Upper lobe of right lung (tissue), 1 donor: ENCODE results near the gene OR52A1. TPM values are rescaled to one million over a fixed set of nuclear protein-coding genes. Genes with fewer than 3 reads are reported as not detected.
A peak's percentile ranks its signal among the peaks of the same experiment; 100 is the strongest.

Experiments used
- ATAC-seq: fragments of 200-7000 bp; cut with Tn5 transposase; one replicate; pipeline ENCODE4 v1.9.1; 2020; ENCODE audit warnings: mild to moderate bottlenecking, moderate library complexity
- DNase-seq: peaks from one replicate; pipeline ENCODE4 v3.0.0-alpha.2; 2020
- H3K27ac ChIP-seq: fragments of 200-600 bp; one replicate; pipeline ENCODE4 v1.8.0; 2022
- H3K27me3 ChIP-seq: fragments of 200-600 bp; one replicate; pipeline ENCODE4 v1.8.0; 2022; ENCODE audit warnings: mild to moderate bottlenecking
- H3K36me3 ChIP-seq: fragments of 200-600 bp; one replicate; pipeline ENCODE4 v1.8.0; 2022
- H3K4me1 ChIP-seq: fragments of 200-600 bp; one replicate; pipeline ENCODE4 v1.8.0; 2022
- H3K4me3 ChIP-seq: fragments of 200-600 bp; one replicate; pipeline ENCODE4 v1.8.0; 2022; ENCODE audit warnings: mild to moderate bottlenecking
- H3K9me3 ChIP-seq: fragments of 200-600 bp; one replicate; pipeline ENCODE4 v1.8.0; 2022
- CTCF ChIP-seq: fragments of 200-600 bp; IDR thresholded peaks from one replicate; pipeline ENCODE4 v1.8.0; 2022; ENCODE audit warnings: antibody characterized with exemption
- intact Hi-C: fragments of 100-400 bp; cut with DNase I; formaldehyde crosslinking; loops from one replicate; pipeline ENCODE4 v1.11.0; 2022
- total RNA-seq: library from RNA; stranded (reverse); fragmentation: NEBNext Ultra II Directional; extraction: Animal tissue kit (Norgen Biotek cat#: 25700); gene quantifications from one replicate; pipeline ENCODE4 v1.2.1, GENCODE V29; 2021
- donor health status: DM: no; HTN: yes; CAD: no; lungs with severe emphysema.

The OR52A1 gene
- total RNA-seq, 1 donor from 2014 or later: not detected

- intact Hi-C loops: no loop called here
- ATAC-seq (peak; percentile 90), DNase-seq (no peak)
- Histone ChIP-seq H3K36me3 (no peaks in the 10 kb centered on the region), H3K4me1 (no peaks in the 10 kb centered on the region), H3K27me3 (no peaks in the 10 kb centered on the region), H3K27ac (no peak overlapping the region), H3K4me3 (no peak overlapping the region), H3K9me3 (no peaks in the 10 kb centered on the region)
- TF ChIP-seq CTCF: peak; percentile 85
These were observed 30.6 kb downstream of the OR52A1 start for GRCh38 chr11:5123802-5124521.

DNA sequence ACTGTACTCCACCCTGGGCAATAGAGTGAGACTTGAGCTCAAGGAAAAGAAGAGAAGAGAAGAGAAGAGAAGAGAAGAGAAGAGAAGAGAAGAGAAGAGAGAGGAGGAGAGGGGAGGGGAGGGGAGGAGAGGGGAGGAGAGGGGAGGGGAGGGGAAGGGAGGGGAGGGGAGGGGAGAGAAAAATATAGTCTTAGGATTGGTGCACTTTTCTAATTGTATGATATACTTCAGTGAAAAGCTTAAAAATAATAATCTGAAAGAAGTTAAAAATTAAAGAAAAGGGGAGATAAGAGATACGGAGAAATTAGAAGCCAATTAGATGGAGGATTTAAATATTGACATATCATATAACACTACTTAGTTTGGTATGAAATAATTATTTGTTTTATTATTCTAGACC is 35.7 kb downstream of the OR52A1 start:
- no peak overlapping the region for H3K27ac ChIP-seq

DNA sequence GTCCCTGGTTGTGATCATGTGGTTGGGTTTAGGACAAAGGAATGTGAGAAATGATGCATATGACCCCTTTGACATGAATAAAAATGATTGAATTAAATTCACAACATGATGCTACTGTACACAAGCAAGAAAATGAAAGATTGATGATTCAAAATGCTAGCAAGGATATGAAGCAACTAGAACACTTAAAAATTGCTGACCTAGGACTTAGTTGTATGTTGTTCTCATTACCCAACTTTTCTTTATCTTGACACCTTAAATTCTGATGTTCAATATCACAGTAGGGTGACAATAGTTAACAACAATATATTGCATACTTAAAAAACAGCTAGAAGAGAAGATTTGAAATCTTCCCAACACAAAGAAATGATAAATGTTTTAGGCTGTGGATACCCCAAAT is 37.0 kb downstream of the OR52A1 start:
- Histone ChIP-seq H3K4me1 (no peaks in the 10 kb centered on the region), H3K27me3 (no peaks in the 10 kb centered on the region), H3K36me3 (no peaks in the 10 kb centered on the region), H3K4me3 (no peak overlapping the region), H3K27ac (no peak overlapping the region), H3K9me3 (no peaks in the 10 kb centered on the region)
- ATAC-seq (no peak), DNase-seq (no peak)
- intact Hi-C loops: no loop called here
- no peak for TF ChIP-seq CTCF

More for the DNA sequence above, 35.7 kb downstream of the OR52A1 start:
- ATAC-seq (no peak), DNase-seq (no peak)
- H3K36me3 ChIP-seq: no peaks in the 10 kb centered on the region
- intact Hi-C loops: no loop called here
- no peak for TF ChIP-seq CTCF
- H3K4me1 ChIP-seq: no peaks in the 10 kb centered on the region
- no peaks in the 10 kb centered on the region for H3K9me3 ChIP-seq
- H3K4me3 ChIP-seq: no peak overlapping the region
- H3K27me3 ChIP-seq: no peaks in the 10 kb centered on the region

DNA sequence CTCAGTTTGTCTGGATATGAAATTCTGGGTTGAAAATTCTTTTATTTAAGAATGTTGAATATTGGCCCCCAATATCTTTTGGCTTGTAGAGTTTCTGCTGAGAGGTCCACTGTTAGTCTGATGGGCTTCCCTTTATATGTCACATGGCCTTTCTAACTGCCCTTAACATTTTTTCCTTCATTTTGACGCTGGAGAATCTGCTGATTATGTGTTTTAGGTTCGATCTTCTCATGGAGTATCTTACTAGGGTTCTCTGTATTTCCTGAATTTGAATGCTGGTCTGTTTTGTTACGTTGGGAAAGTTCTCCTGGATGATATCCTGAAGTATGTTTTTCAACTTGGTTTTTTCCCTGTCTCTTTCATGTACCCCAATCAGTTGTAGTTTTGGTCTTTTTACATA is 39.2 kb downstream of the OR52A1 start:
- no peaks in the 10 kb centered on the region for H3K36me3 ChIP-seq
- H3K4me1 ChIP-seq: no peaks in the 10 kb centered on the region
- H3K9me3 ChIP-seq: no peaks in the 10 kb centered on the region
- H3K4me3 ChIP-seq: no peak overlapping the region
- no peak for DNase-seq
- intact Hi-C loops: no loop called here
- TF ChIP-seq CTCF: no peak
- H3K27me3 ChIP-seq: no peaks in the 10 kb centered on the region
- H3K27ac ChIP-seq: no peak overlapping the region
- no peak for ATAC-seq

DNA sequence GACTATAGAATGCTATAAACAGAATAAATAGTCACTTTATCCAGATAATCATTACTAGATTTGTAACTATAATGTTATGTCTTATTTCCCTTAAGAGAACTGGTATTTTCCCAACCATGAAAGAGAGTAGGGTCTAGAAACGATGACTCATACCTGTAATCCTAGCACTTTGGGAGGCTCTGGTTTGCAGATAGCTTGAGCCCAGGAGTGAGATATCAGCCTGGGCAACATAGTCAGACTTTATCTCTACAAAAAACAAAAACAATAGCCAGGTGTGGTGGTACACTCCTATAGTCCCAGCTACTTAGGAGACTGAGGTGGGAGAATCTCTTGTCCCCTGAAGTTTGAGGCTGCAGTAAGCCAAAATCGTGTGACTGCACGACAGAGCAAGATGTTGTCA is 47.3 kb downstream of the OR52A1 start:
- Histone ChIP-seq H3K36me3 (no peaks in the 10 kb centered on the region), H3K27me3 (no peaks in the 10 kb centered on the region), H3K9me3 (no peaks in the 10 kb centered on the region), H3K4me1 (no peaks in the 10 kb centered on the region), H3K27ac (no peak overlapping the region), H3K4me3 (no peak overlapping the region)
- ATAC-seq: no peak
- TF ChIP-seq CTCF: no peak
- intact Hi-C loops: no loop called here
- DNase-seq: no peak

DNA sequence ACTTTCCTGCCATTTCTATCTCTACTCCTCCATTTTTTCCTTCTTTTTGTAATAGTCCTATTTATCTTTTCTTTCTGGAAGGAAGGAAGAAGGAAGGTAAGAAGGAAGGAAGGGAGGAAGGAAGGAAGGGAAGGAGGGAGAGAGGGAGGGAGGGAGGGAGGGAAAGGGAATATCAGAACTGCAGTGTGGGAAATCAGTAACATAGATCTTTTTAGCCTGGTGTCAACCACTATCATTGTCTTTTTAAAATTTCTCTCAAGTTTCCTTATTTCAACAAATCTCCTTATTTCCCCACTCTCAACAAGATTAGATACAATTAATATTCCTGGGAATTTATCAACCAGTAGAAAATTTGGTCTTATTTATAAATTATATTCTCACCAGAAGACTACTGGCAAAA is 51.5 kb downstream of the OR52A1 start:
- no peak for TF ChIP-seq CTCF
- DNase-seq: no peak
- no peak for ATAC-seq
- Histone ChIP-seq H3K9me3 (no peaks in the 10 kb centered on the region), H3K27me3 (no peaks in the 10 kb centered on the region), H3K27ac (no peak overlapping the region), H3K4me1 (no peaks in the 10 kb centered on the region), H3K36me3 (no peaks in the 10 kb centered on the region), H3K4me3 (no peak overlapping the region)
- intact Hi-C loops: no loop called here
